Measurements from ENCODE around the gene PRPF40A.
"Not testable (repeated sequence)": the region's sequence is repeated elsewhere in the genome, so short reads cannot be mapped to it uniquely, and the experiment has no call there.

PRPF40A gene

GRCh38 chr2:152730591-152731333 is 13.5 kb upstream of the PRPF40A start:
- TF ChIP-seq EZH2phosphoT487 (IDR thresholded peaks at IDR 0.05; ENCODE audit: low read depth) (no peak), CTCF (IDR thresholded peaks at IDR 0.05; ENCODE audit: low read depth, low read length) (no peak)
- H3K9ac ChIP-seq (ENCODE audit: low read length) = no peak overlapping the region
- H3K27me3 ChIP-seq (ENCODE audit: low read depth, low read length) = no peaks in the 10 kb centered on the region
- peaks cover 15% of the 10 kb centered on the region for H3K79me2 ChIP-seq (ENCODE audit: low read length)
- peaks cover 19% of the 10 kb centered on the region for H3K4me1 ChIP-seq (ENCODE audit: low read length)
- H3K36me3 ChIP-seq (replicated peaks; ENCODE audit: low read depth, low read length) = peaks cover 27% of the 10 kb centered on the region
- no peak overlapping the region for H2AFZ ChIP-seq (ENCODE audit: low read depth, low read length)
- H3K9me3 ChIP-seq (ENCODE audit: insufficient read depth, low read length) = no peaks in the 10 kb centered on the region
- H3K27ac ChIP-seq (ENCODE audit: low read length) = no peak overlapping the region
- H4K20me1 ChIP-seq (ENCODE audit: insufficient read depth, low read length) = peaks cover 35% of the 10 kb centered on the region
- peak overlapping the region; percentile 10; the same call in 1 of the 2 replicates for H3K4me2 ChIP-seq (ENCODE audit: low read length)
- H3K4me3 ChIP-seq (ENCODE audit: low read length) = no peak overlapping the region

GRCh38 chr2:152729844-152730243 is 12.6 kb upstream of the PRPF40A start:
- no peak overlapping the region for H3K9ac ChIP-seq (ENCODE audit: low read length)
- peaks cover 16% of the 10 kb centered on the region for H3K79me2 ChIP-seq (ENCODE audit: low read length)
- H3K36me3 ChIP-seq (replicated peaks; ENCODE audit: low read depth, low read length) = peaks cover 25% of the 10 kb centered on the region
- TF ChIP-seq CTCF (IDR thresholded peaks at IDR 0.05; ENCODE audit: low read depth, low read length) (no peak), EZH2phosphoT487 (IDR thresholded peaks at IDR 0.05; ENCODE audit: low read depth) (no peak)
- H3K27me3 ChIP-seq (ENCODE audit: low read depth, low read length) = no peaks in the 10 kb centered on the region
- H3K4me1 ChIP-seq (ENCODE audit: low read length) = peaks cover 19% of the 10 kb centered on the region
- H3K27ac ChIP-seq (ENCODE audit: low read length) = no peak overlapping the region
- peaks cover 42% of the 10 kb centered on the region for H4K20me1 ChIP-seq (ENCODE audit: insufficient read depth, low read length)
- H3K4me2 ChIP-seq (ENCODE audit: low read length) = peak overlapping the region; percentile 10
- no peak overlapping the region for H3K4me3 ChIP-seq (ENCODE audit: low read length)
- no peak overlapping the region for H2AFZ ChIP-seq (ENCODE audit: low read depth, low read length)
- H3K9me3 ChIP-seq (ENCODE audit: insufficient read depth, low read length) = no peaks in the 10 kb centered on the region

GRCh38 chr2:152723918-152724317 is 6.7 kb upstream of the PRPF40A start:
- no peak overlapping the region for H3K4me3 ChIP-seq (ENCODE audit: low read length)
- no peak overlapping the region for H3K9ac ChIP-seq (ENCODE audit: low read length)
- H3K27ac ChIP-seq (ENCODE audit: low read length) = no peak overlapping the region
- TF ChIP-seq CTCF (IDR thresholded peaks at IDR 0.05; ENCODE audit: low read depth, low read length) (no peak), EZH2phosphoT487 (IDR thresholded peaks at IDR 0.05; ENCODE audit: low read depth) (no peak)
- no peaks in the 10 kb centered on the region for H3K9me3 ChIP-seq (ENCODE audit: insufficient read depth, low read length)
- no peaks in the 10 kb centered on the region for H3K27me3 ChIP-seq (ENCODE audit: low read depth, low read length)
- peaks cover 50% of the 10 kb centered on the region for H4K20me1 ChIP-seq (ENCODE audit: insufficient read depth, low read length)
- H3K4me2 ChIP-seq (ENCODE audit: low read length) = no peak overlapping the region
- peaks cover 11% of the 10 kb centered on the region for H3K4me1 ChIP-seq (ENCODE audit: low read length)
- H3K79me2 ChIP-seq (ENCODE audit: low read length) = peaks cover 55% of the 10 kb centered on the region
- H3K36me3 ChIP-seq (replicated peaks; ENCODE audit: low read depth, low read length) = peaks cover 43% of the 10 kb centered on the region
- no peak overlapping the region for H2AFZ ChIP-seq (ENCODE audit: low read depth, low read length)

GRCh38 chr2:152722639-152723038 is 5.4 kb upstream of the PRPF40A start:
- H3K27ac ChIP-seq (ENCODE audit: low read length); H3K9me3 ChIP-seq (ENCODE audit: insufficient read depth, low read length); H3K4me3 ChIP-seq (ENCODE audit: low read length); H3K4me2 ChIP-seq (ENCODE audit: low read length); H3K27me3 ChIP-seq (ENCODE audit: low read depth, low read length); H3K9ac ChIP-seq (ENCODE audit: low read length); H2AFZ ChIP-seq (ENCODE audit: low read depth, low read length): not testable (repeated sequence)
- Histone ChIP-seq H3K79me2 (ENCODE audit: low read length) (peaks cover 59% of the 10 kb centered on the region), H4K20me1 (ENCODE audit: insufficient read depth, low read length) (peaks cover 50% of the 10 kb centered on the region), H3K36me3 (replicated peaks; ENCODE audit: low read depth, low read length) (peaks cover 35% of the 10 kb centered on the region), H3K4me1 (ENCODE audit: low read length) (peaks cover 11% of the 10 kb centered on the region)

Data from OCI-LY3 (cell line).